ENCODE measurements around the gene ANKRD28.
"Not testable (repeated sequence)": the region's sequence is repeated elsewhere in the genome, so short reads cannot be mapped to it uniquely, and the experiment has no call there.

The ANKRD28 gene

GRCh38 chr3:15797642-15798303 lies at the start of gene ANKRD28:
ANKRD28 (minus strand) TSS chr3:15797979; CDS start chr3:15796521, 1,458 bp downstream.
- no peak for DNase-seq (ENCODE audit: low read depth)

- DNase-seq (ENCODE audit: low read depth): no peak
Measured at GRCh38 chr3:15847239-15847638, 49.5 kb upstream of the ANKRD28 start.

- DNase-seq (ENCODE audit: low read depth): no peak
Measured at GRCh38 chr3:15846606-15847005, 48.8 kb upstream of the ANKRD28 start.

DNA sequence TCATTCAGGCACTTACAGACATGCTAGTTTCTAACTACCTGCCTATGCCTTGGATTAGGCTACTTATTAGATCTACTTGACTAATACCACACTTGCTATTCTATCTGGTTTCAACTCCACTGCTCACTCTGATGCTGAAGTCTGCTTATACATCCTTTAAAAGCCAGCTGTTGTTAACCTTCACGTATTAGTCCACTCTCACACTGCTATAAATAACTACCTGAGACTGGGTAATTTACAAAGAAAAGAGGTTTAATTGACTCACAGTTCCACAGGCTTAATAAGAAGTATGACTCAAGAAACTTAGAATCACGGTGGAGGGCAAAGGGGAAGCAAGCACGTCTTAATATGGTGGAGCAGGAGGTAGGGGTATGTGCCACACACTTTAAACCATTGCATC lies 47.7 kb upstream of the ANKRD28 start:
- no peak for DNase-seq (ENCODE audit: low read depth)

DNA sequence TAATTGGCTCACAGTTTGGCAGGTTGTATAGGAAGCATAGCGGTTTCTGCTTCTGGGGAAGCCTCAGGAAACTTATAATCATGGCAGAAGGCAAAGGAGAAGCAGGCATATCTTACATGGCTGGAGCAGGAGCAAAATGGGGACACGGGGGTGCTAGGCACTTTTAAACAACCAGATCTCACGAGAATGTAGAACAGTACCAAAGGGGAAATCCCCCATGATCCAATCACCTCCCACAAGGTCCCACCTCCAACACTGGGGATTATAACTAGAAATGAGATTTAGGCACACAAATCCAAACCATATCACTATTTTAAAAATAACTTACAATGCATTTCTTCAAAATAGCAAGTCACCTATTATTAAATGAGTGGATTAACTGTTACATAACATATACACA lies 47.1 kb upstream of the ANKRD28 start:
- DNase-seq (ENCODE audit: low read depth): no peak

DNA sequence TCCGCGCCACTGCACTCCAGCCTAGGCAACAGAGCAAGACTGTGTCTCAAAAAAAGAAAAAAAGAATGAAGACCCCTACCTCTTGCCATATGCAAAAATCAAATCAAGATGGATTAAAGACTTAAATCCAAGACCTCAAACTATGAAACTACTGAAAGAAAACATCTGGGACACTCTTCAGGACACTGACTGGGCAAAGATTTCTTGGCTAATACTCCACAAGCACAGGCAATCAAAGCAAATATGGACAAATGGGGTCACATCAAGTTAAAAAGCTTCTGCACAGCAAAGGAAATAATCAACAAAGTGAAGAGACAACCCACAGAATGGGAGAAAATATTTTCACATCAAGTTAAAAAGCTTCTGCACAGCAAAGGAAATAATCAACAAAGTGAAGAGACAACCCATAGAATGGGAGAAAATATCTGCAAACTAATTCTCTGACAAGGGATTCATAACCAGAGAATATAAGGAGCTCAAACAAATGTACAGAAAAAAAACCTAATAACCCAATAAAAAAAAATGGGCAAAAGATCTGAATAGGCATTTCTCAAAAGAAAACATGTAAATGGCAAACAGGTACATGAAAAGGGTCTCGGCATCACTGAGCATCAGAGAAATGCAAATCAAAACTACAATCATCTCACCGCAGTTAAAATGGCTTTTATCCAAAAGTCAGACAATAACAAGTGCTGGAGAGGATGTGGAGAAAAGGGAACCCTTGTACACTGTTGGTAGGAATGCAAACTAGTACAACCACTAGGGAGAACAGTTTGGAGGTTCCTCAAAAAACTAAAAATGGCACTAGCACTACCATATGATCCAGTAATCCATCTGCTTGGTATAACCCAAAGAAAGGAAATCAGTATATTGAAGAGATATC lies 43.6 kb upstream of the ANKRD28 start:
- DNase-seq (ENCODE audit: low read depth): not testable (repeated sequence)

- no peak for DNase-seq (ENCODE audit: low read depth)
Measured at GRCh38 chr3:15839568-15839967, 41.8 kb upstream of the ANKRD28 start.

DNA sequence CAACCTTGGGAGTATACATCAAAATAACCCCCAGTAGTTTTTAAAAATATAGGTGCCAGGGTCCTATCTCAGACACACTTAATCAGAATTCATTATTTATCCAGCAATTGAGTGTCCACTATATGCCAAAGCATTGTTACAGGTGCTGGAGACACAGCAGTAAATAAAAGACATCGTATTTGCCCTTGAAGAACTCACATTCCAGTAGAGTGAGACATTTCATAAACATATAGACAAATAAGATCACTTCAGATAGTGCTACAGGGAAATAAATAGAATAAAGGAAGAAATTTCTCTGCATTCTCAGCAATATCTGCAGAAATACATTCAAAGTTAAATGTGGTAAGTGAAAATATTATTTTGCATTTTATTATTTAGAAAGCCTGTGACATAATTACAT lies 34.1 kb upstream of the ANKRD28 start:
- DNase-seq (ENCODE audit: low read depth): no peak

- DNase-seq (ENCODE audit: low read depth): no peak
Measured at GRCh38 chr3:15825016-15825415, 27.2 kb upstream of the ANKRD28 start.

- DNase-seq (ENCODE audit: low read depth): no peak
Measured at GRCh38 chr3:15823092-15823491, 25.3 kb upstream of the ANKRD28 start.

- no peak for DNase-seq (ENCODE audit: low read depth)
Measured at GRCh38 chr3:15822281-15822680, 24.5 kb upstream of the ANKRD28 start.

DNA sequence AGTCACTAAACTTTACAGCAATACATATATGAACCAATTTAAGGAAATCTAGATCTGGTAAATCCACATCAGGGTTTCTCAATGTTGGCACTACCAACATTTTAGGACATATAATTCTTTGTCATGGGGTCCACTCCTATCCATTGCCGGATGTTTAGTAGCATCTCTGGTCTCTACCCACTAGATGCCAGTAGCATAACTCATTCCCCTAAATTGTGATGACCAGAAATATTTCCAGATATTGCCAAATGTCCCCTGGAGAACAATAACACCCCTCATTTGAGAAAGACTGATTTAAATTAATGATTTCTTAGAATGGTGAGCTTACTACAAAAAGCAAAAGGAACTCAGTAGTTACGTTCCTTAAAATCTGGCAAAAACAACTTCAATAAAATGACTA lies 23.1 kb upstream of the ANKRD28 start:
- DNase-seq (ENCODE audit: low read depth): no peak

DNA sequence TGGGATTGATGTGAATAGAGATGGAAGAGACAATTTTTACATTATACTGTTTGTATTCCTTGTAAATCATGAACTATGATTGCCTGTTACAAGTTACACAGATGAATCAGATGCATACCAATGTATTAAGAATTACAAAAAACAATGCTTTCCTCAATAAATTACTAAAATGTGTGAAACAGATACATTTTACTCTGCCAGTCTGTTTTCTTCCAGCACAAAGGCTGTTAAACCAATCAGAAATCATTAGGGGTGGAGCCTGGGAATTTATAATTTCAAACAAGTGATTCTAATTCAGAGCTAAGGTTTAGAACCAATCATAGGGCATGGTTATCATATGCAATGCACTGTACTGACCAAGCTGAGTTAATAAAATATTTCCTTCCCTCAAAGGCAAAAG lies 21.8 kb upstream of the ANKRD28 start:
- no peak for DNase-seq (ENCODE audit: low read depth)

DNA sequence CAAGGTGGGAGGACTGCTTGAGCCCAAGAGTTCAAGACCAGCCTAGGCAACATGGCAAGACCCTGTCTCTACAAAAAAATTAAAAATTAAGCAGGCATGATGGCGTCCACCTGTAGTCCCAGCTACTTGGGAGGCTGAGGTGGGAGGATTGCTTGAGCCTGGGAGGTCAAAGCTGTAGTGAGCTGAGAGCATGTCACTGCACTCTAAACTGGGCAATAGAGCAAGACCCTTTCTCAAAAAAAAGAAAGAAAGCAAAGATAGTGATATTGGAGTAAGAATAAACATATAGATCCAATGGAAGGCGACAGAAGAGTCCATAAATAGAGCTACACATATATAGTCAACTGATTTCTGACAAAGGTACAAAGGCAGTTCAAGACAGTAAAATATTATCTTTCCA lies 21.3 kb upstream of the ANKRD28 start:
- DNase-seq (ENCODE audit: low read depth): no peak

DNA sequence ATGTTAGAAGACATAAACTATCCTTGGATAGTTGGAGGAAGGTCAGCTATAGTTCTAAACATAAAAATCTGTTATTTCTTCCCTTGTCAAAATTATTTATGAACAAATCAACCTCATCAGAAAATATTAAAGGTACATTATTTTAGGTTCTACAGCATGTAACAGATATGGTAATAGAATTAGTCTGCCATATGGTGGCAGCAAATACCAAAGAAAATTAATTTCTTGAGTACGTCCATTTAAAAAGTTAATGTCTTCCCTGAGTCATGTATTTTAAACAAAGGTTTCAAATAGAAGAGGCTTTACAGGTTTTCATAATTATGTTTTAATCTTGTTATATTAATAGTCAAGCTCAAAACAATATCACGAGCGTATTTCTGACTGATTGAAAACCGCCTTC lies 17.9 kb upstream of the ANKRD28 start:
- no peak for DNase-seq (ENCODE audit: low read depth)

GRCh38 chr3:15813079-15813478 lies 15.3 kb upstream of the ANKRD28 start:
- DNase-seq (ENCODE audit: low read depth): not testable (repeated sequence)

DNA sequence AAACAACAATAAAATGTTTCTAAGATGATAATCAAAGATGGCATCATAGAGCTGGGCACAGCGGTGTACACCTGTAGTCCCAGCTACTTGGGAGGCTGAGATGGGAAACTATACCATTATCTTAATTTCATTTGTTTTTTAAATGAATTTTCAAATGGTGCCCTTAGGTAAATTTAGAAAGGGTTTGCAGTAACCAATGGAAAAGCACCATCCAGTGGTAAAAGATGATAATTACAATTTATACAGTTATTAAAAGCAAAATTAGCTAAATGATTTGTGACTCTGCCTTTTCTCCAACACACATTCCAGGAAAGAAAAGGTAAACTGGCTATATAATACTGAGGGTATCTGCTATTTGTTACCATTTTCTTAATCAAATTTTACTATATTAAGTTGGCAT lies 14.4 kb upstream of the ANKRD28 start:
- DNase-seq (ENCODE audit: low read depth): no peak

DNA sequence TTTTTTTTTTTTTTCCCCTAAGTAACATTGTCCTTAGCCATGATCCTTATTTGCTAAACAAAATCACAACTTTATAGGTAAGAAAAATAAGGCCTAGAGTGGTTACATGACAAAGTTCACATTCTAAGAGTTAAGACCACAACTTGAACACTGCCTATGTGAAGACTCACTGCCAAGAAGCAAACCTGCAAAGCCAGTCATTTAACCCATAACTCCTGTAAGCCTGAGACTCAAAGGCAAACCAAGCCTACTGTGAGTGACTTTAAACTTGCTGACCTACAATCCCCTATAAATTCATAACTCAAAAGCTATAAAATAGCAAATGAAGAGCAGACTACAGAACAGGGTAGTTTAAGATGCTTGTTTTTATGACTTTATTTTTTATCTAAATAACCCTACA lies 12.9 kb upstream of the ANKRD28 start:
- no peak for DNase-seq (ENCODE audit: low read depth)

- no peak for DNase-seq (ENCODE audit: low read depth)
Measured at GRCh38 chr3:15809313-15809712, 11.5 kb upstream of the ANKRD28 start.

DNA sequence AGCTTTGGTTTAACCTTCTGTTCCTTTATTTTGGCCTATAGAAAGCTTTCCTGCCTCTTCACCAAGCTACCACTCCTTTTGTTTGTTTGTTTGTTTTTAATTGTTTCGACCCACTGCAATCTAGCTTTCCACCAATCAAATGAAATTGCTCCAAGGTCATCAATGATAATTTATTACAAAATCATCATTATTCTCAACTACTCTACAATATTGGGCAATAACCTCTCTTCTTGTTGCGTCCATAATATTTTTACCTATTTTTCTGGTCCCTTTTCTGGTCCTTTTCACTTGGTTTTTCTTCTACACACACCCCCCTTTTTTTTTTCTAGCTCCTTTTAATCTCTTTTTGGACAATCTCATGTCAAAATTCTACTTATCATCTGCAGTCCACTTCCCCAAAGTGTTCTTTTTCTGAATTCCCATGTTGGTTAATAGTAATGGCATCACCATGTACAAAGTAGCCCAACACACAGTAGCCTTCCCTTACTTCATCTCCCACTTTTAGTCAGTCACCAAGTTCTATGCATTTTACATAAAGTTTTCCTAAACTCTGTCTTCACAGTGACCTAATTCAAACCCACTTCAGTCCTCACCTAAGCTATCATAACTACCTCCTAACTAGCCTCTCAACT lies 11.0 kb upstream of the ANKRD28 start:
- no peak for DNase-seq (ENCODE audit: low read depth)

- DNase-seq (ENCODE audit: low read depth): no peak
Measured at GRCh38 chr3:15805756-15806266, 8.0 kb upstream of the ANKRD28 start.

GRCh38 chr3:15804553-15805095 lies 6.8 kb upstream of the ANKRD28 start:
- no peak for DNase-seq (ENCODE audit: low read depth)

DNA sequence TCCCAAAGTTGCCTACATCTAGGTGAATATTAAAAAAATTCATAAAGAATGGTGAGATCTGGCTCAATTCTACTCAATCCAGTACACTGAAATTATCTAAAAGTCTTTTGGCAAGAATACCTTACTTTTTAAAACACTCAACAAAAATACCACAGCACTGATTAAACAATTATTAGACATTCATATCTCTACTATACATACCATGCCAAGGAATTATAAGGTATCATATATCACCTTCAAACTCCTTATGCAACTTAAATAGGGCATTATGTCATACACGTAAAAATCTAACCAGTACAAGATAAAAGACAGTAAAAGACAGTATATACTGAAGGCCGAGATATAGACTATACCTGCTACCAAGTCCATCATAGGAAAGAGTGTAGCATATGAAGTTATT lies 6.1 kb upstream of the ANKRD28 start:
- DNase-seq (ENCODE audit: low read depth): no peak
